ENCODE results near the gene MBNL1.

- TF ChIP-seq CTCF (IDR thresholded peaks at IDR 0.05), result no peak
- no peak for TF ChIP-seq POLR2A (IDR thresholded peaks at IDR 0.05)
These were observed 66.0 kb downstream of the MBNL1 start for GRCh38 chr3:152334761-152335160.
